Central memory CD4-positive, alpha-beta T cell (primary cell): ENCODE data around the gene DDX1.

Experiments used
- DNase-seq: peaks from one replicate; pipeline ENCODE4 v3.0.0; 2022

DDX1 gene

DNA sequence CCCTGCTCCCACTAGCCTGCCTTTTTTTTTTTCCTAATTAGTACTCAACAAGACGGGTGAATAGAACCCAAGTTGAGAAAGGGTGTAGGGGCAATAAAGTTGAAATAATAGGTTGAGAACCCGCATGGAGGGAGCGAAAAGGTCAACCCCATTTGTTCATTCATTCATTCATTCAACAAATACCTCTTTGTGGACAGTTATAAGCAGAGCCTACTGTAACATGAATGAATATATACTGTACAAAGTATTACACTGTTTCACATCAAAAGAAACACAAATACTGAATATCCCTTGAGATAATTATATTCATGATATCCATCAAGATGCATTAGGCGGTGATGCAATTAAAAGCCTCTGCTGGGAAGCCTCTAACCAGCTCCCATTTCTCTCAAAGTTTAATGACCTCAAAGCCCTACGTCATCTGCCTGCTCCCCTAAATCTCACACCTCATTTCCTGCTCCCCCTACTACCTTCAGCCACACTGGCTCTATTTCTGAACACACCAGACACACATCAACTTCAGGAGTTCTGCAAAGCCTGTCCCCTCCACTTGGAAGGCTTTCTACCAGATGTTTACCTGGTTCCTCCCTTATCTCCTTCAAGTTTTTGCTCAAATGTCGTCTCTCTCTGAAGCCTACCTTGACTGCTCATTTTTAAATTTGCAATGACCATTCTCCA is 29.2 kb upstream of the DDX1 start:
- DNase-seq, result no peak

GRCh38 chr2:15563227-15564100 is 28.2 kb upstream of the DDX1 start:
- no peak for DNase-seq

GRCh38 chr2:15565392-15565791 is 26.3 kb upstream of the DDX1 start:
- DNase-seq, result no peak

- DNase-seq, result no peak
Measured at GRCh38 chr2:15565994-15566671, 25.5 kb upstream of the DDX1 start.

GRCh38 chr2:15566912-15567311 is 24.8 kb upstream of the DDX1 start:
- DNase-seq, result no peak

DNA sequence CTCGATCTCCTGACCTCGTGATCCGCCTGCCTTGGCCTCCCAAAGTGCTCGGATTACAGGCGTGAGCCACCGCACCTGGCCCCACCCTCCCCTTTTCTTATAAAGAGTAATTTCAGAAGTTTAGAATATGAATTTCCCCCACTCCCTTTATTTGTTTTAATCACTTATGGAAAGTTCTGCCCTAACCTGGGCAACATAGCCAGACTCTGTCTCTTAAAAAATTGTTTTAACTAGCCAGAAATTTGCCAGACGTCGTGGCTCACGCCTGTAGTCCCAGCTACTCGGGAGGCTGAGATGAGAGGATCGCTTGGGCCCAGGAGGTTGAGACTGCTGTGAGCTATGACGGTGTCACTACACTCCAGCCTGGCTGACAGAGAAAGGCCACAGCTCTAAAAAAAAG is 22.8 kb upstream of the DDX1 start:
- DNase-seq, result no peak

GRCh38 chr2:15570104-15570503 is 21.6 kb upstream of the DDX1 start:
- DNase-seq, result no peak

DNA sequence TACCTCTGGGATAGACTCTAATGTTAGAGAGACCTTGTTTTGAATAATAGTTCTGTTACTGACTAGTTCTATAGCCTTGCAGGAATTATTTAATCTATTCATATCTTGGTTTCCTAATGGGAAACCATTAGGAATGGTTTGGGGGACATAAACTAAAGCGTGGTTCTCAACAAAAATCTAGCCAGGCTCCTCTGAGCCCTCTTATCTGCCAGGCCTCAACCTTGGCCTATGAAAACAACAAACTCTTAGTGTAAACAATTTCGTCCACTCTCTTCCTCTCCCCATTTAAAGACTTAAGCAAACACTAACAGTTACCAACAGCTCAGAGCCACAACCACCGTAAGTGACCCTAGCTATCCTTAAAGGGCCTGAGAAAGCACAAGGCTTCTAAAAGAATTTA is 19.9 kb upstream of the DDX1 start:
- DNase-seq, result no peak

- DNase-seq, result peak; percentile 69
Measured at GRCh38 chr2:15577071-15577735, 14.5 kb upstream of the DDX1 start.

GRCh38 chr2:15579641-15580040 is 12.0 kb upstream of the DDX1 start:
- DNase-seq, result no peak

DNA sequence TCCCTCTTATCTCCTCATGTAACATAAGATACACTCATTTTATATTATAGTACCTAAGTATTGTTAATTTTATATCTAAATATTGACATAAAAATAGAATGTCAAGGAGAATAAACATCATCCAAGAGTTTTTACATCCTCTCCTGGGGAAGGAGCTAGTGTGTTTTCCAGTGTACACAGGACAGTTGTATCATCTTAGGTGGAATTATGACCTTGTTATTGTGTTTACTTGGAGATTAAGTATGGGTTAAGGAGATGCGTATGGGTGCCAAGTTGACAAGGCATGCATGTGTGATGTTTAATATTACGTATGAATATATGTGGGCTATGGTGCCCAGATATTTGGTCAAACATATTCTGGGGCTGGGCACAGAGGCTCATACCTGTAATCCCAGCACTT is 11.2 kb upstream of the DDX1 start:
- DNase-seq, result no peak

DNA sequence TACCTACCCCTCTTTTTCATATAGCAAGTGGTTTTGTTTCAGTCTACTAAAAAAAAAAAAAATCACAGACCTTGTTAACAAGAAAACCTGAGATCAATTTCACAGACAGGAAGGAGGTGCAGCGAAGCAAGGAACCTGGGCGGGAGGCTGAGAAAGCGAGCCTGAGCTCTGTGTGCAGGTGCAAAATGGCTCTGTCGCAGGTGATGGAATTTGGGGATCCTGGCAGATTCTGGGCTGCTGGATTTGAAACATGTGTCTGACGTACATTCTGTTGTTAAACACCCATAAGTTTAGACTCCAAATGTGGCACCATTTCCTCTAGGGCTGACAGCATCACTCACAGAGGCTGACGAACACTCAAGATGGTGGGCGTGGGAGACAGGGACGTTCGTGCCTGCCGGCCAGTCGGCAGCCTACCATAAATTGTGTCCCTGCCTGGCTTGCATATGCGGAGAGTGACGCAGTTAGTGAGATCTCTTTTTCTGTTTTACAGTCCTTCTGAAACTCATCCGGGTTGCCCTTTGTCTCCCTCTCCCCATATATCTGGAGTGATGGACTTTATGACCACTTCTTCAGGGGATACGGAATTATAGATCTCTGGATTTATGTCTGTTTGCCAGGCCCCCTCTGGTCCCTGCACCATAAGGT is 8.8 kb upstream of the DDX1 start:
- DNase-seq, result no peak

- DNase-seq, result no peak
Measured at GRCh38 chr2:15583826-15584225, 7.8 kb upstream of the DDX1 start.

GRCh38 chr2:15584316-15584715 is 7.4 kb upstream of the DDX1 start:
- DNase-seq, result no peak

GRCh38 chr2:15584767-15585469 is 6.8 kb upstream of the DDX1 start:
- DNase-seq, result no peak

- DNase-seq, result no peak
Measured at GRCh38 chr2:15588329-15588919, 3.2 kb upstream of the DDX1 start.

DNA sequence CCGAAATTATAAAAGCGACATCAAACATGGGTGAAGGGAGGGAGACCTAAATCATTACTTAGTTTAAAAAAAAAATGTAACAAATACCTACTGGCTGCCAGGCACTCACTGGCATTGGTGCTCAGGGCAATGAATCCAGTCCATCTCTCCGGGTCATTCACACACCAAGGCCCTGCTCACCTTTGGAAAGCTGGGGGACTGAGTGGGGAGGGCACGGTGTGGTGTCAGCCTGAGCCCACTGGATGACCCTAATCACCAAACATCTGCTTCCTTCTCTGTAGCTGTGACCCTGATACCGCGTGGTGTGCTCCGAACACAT is 336 bp upstream of the DDX1 start:
- DNase-seq, result no peak

DNA sequence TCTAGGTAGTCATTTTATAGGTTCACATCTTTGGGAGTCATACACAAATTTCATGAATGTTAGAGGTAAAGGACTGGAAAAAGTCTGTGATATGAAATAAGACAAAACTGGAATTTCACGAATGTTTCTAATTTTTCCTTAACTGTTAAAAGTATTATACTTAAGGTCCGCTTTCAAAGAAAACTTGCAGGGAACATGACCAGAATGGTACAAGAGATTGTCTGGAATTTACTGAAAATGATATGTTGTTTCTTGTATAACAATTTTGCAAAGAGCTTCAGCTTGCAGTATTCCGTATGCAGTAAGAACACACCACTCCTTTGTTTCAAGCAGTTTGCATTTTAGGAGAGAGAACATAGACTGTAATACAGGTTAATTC is 1.6 kb downstream of the DDX1 start:
- DNase-seq, result no peak

- no peak for DNase-seq
Measured at GRCh38 chr2:15594291-15595256, 2.9 kb downstream of the DDX1 start.

DNA sequence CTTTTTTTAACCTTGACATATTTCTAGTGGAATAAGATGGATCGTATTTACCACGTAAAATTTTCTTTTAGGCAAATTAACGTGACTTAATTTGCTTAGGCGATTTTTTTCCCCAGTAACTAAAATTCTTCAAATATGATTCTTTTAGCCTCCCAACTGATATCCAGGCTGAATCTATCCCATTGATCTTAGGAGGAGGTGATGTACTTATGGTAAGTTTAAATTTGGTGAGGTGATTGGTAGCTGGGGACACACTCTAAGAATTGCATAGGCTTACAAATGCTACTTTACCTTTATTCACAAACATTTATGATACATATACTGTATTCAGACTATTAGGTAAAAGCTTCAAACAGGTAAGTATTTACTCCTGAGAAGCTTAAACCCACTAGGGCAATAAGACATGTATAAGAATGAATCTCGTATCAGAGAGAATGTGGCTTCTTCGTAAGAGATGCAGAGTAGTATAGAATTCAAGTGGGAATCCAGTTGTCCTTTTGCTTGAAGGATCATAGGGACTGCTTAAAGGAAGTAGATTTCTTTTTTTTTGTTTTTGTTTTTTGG is 3.8 kb downstream of the DDX1 start:
- DNase-seq, result no peak
